Psoas muscle (tissue), 8 donors: ENCODE measurements around the gene RTN4RL1. TPM values are rescaled to one million over a fixed set of nuclear protein-coding genes. Genes with fewer than 3 reads are reported as not detected.

ENCODE experiments used
- ATAC-seq, 4 donors: fragments of 200-7000 bp; cut with Tn5 transposase; one replicate each; pipeline ENCODE4 v1.9.1; 2020; ENCODE audit warnings: moderate library complexity in 3 of 4, mild to moderate bottlenecking in 2 of 4
- DNase-seq, 2 donors: peaks; one replicate each; pipeline ENCODE4 v3.0.0-alpha.2; 2020
- H3K27ac ChIP-seq: fragments of 200-600 bp; one replicate; pipeline ENCODE4 v1.8.0; 2022
- H3K27me3 ChIP-seq, 3 donors: fragments of 200-600 bp in 1 of 3; one replicate each; pipeline versions ENCODE4 v1.6.1 to v1.8.0; 2013 to 2022; ENCODE audit warnings: low read length in 2 of 3, mild to moderate bottlenecking in 2 of 3, moderate library complexity in 1 of 3; ENCODE audit not compliant: insufficient read depth in 3 of 3
- H3K36me3 ChIP-seq, 2 donors: fragments of 200-600 bp in 1 of 2; one replicate each; pipeline versions ENCODE4 v1.6.1 to v1.8.0; 2013 to 2022; ENCODE audit warnings: low read depth in 1 of 2, mild to moderate bottlenecking in 1 of 2, moderate library complexity in 1 of 2; ENCODE audit not compliant: insufficient read depth in 1 of 2
- H3K4me1 ChIP-seq: fragments of 200-600 bp; one replicate; pipeline ENCODE4 v1.8.0; 2022
- H3K4me3 ChIP-seq: fragments of 200-600 bp; one replicate; pipeline ENCODE4 v1.8.0; 2022; ENCODE audit warnings: mild to moderate bottlenecking
- H3K9me3 ChIP-seq: fragments of 200-600 bp; one replicate; pipeline ENCODE4 v1.8.0; 2022
- WGBS, 3 donors: extraction: QIAGEN DNeasy Blood & Tissue Kit; methylation state at CpG; one replicate each; pipeline versions ENCODE4 v1.1.6 to v1.1.7; 2013; 5-methylcytosine and 5-hydroxymethylcytosine counted together
- intact Hi-C, 2 donors: fragments of 100-400 bp; cut with DNase I; formaldehyde crosslinking; loops; one replicate each; pipeline versions ENCODE4 v1.11.0 to v1.14.2; 2022
- polyA plus RNA-seq, 3 donors: library from polyadenylated mRNA; stranded (reverse); fragments of 200-250 nt; gene quantifications; one replicate each; pipeline ENCODE4 v1.2.3, GENCODE V29; 2013
- total RNA-seq, 4 donors: library from RNA; stranded (reverse); fragmentation: NEBNext Ultra II Directional in 2 of 4; extraction: Animal tissue kit (Norgen Biotek cat#: 25700) in 2 of 4; gene quantifications; one replicate each; pipeline versions ENCODE4 v1.2.1 to v1.2.4, GENCODE V29; 2021 to 2023
- TF ChIP-seq, protein P1 (sequence below): fragments of 200-600 bp; IDR thresholded peaks from one replicate; pipeline ENCODE4 v1.8.0; 2022; ENCODE audit warnings: antibody characterized with exemption
- donor health status: healthy with polysubstance abuse.
- donor health status: DM: no; HTN: no; CAD: no; lungs with moderate emphysema.
- donor health status: Bipolar disorder and iron deficiency.
- donor health status: healthy.
- donor health status: DM: yes; HTN: yes; CAD: no.
- donor health status: DM: no; HTN: no; CAD: no.
- donor health status: DM: no; HTN: no; CAD: no.
- donor health status: DM: yes; HTN: yes; CAD: no.

The RTN4RL1 gene
- total and polyA plus RNA-seq, 7 donors, result 0.44 to 1.8 (median 0.75) TPM

DNA sequence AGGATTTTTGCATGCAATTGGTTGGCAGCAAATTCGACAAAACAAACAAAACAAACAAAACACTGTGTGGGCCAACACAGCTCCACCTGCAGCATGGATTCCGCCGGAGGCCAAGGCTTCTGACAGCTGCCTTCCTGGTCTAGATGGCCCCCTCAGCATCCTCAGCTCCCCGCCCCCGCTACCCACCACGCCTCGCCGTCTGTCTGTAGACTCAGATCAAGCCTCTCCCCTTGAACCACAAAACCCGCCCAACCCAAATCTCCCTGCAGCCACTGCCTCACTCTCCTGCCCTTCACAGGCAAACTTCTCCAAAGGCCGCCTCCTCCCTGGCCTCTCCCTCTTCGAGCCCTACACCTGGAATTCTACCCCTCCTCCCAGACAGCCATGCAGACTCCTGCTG lies 57.9 kb downstream of the RTN4RL1 start:
- DNase-seq (no peak), ATAC-seq (no peak)
- Histone ChIP-seq H3K27ac (no peak overlapping the region), H3K4me3 (no peak overlapping the region), H3K4me1 (peaks cover 10% of the 10 kb centered on the region), H3K27me3 (no peaks in the 10 kb centered on the region), H3K9me3 (peaks cover 4% of the 10 kb centered on the region), H3K36me3 (no peaks in the 10 kb centered on the region)
- TF ChIP-seq, protein P1, sequence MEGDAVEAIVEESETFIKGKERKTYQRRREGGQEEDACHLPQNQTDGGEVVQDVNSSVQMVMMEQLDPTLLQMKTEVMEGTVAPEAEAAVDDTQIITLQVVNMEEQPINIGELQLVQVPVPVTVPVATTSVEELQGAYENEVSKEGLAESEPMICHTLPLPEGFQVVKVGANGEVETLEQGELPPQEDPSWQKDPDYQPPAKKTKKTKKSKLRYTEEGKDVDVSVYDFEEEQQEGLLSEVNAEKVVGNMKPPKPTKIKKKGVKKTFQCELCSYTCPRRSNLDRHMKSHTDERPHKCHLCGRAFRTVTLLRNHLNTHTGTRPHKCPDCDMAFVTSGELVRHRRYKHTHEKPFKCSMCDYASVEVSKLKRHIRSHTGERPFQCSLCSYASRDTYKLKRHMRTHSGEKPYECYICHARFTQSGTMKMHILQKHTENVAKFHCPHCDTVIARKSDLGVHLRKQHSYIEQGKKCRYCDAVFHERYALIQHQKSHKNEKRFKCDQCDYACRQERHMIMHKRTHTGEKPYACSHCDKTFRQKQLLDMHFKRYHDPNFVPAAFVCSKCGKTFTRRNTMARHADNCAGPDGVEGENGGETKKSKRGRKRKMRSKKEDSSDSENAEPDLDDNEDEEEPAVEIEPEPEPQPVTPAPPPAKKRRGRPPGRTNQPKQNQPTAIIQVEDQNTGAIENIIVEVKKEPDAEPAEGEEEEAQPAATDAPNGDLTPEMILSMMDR, result no peak
- WGBS, 3 donors, result 82 to 85% (median 83%) methylated on average over 11 of the region's 11 CpGs
- intact Hi-C loops, result loop anchor here in 1 of 2 donors (10.0 kb wide), 1 partner anchor 58 kb away; the partner anchor contains the start of gene RTN4RL1

DNA sequence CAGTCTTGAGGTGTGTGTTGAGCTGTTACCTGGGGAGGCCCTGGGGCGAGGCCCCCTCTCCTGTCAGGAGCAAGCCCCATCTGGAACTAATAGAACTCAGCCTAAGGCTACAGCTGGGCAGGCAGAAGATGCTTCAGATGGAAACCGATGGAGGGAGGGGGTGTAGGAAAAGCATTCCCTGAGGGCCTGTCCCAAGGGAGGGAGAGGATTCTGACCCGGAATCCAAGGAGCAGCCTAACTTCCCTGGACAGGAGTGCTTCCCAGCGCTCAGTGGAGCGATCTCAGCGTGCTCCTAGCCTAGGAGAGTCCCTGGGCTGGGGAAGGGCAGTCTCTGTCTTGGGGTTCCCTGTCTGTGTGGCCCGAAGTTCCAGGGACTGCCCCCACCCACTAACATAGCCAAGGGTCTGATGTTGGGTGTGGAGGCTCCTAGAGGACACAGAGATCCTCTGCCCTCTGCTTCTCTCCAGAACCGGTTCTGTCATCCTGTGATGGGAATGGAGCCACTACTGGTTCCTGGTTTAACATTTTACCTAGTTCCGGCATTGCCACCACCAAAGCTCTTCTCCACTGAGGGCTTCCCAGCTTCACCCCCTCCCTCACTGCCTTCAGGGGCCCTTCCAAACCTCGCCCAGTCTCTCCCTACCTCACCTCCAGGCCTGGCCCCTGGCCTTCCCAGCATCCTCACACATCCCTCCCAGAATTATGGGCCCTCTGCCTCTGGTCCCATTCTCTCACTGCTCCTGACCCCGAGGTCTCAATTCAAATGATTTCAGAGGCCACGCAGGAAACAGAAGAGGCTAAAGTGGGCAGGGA lies 58.7 kb downstream of the RTN4RL1 start:
- Histone ChIP-seq H3K4me1 (peaks cover 8% of the 10 kb centered on the region), H3K27ac (no peak overlapping the region), H3K4me3 (no peak overlapping the region), H3K9me3 (peaks cover 4% of the 10 kb centered on the region), H3K36me3 (no peaks in the 10 kb centered on the region), H3K27me3 (no peaks in the 10 kb centered on the region)
- no peak for DNase-seq
- intact Hi-C loops, result loop anchor here in 1 of 2 donors (10.0 kb wide), 1 partner anchor 58 kb away; the partner anchor contains the start of gene RTN4RL1
- 68 to 71% (median 69%) methylated on average over 12 of the region's 12 CpGs for WGBS, 3 donors
- ATAC-seq, result no peak
- TF ChIP-seq, protein P1, result no peak

DNA sequence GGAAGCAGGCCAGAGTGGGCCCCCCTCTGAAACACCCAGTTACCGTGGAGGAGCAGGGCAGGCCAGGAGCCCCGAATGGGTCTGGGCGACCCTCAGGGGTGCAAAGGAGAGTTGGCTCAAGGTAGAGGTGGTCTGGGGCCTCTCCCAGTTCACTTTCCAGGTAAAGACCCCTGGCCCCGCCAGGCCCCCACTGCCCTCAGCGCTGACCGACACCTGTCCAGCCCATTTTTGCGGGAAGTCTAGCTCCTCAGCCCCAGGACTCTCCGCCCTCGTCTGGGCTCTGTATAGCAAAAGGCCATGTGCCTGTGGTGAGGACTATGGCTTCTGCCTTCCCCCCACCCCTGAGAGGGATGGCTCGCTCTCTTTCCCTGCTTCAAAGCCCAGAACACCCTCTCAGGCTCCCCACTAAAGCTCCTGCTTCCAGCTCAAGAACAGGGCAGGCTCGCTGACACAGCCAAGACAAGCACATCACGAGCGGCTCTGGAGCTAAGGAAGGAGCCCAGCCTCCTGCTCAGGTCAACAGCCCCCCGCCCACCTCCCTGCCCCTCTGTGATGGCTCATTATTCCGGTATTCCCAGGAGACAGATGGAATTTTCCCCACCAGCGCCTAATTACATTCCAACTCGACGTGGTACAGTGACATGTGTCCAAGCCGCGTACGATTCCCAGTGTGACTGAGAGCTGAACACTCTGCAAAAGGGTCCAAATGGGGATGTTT lies 59.4 kb downstream of the RTN4RL1 start:
- H3K36me3 ChIP-seq, result no peaks in the 10 kb centered on the region
- H3K27ac ChIP-seq, result no peak overlapping the region
- peaks cover 8% of the 10 kb centered on the region for H3K4me1 ChIP-seq
- no peak for ATAC-seq
- peaks cover 4% of the 10 kb centered on the region for H3K9me3 ChIP-seq
- 71 to 76% (median 72%) methylated on average over 21 of the region's 21 CpGs for WGBS, 3 donors
- no peaks in the 10 kb centered on the region for H3K27me3 ChIP-seq
- TF ChIP-seq, protein P1, result no peak
- DNase-seq, result no peak
- H3K4me3 ChIP-seq, result no peak overlapping the region
- intact Hi-C loops, result loop anchor here in 1 of 2 donors (10.0 kb wide), 1 partner anchor 59 kb away; the partner anchor contains the start of gene RTN4RL1

DNA sequence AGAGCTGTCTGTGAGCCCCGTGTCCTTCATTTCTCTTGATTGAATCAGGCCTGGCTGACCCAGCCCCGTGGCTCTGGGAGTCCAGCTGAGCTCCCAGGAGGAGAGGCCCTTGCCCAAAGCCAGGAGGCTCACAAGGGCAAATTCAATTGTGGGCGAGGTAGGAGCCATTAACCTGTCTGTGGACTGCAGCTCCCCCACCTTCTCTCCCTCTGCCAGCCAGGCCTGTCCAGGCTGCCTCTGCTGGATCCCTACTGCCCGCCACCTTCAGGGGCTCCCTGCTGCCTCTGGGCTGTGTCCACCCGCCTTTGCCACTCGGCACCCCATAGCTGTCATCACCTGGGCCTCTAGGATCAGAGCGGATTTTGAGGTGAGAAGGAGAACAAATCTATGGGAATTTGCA lies 61.9 kb downstream of the RTN4RL1 start:
- TF ChIP-seq, protein P1, result no peak
- Histone ChIP-seq H3K4me3 (no peak overlapping the region), H3K9me3 (no peaks in the 10 kb centered on the region), H3K4me1 (peaks cover 16% of the 10 kb centered on the region), H3K27me3 (no peaks in the 10 kb centered on the region), H3K36me3 (no peaks in the 10 kb centered on the region), H3K27ac (no peak overlapping the region)
- 82 to 90% (median 88%) methylated on average over 6 to 7 of the region's 7 CpGs for WGBS, 3 donors
- no peak for DNase-seq
- no peak for ATAC-seq
- intact Hi-C loops, result loop anchor here in 1 of 2 donors (10.0 kb wide), 1 partner anchor 62 kb away; the partner anchor contains the start of gene RTN4RL1
